ENCODE measurements around the gene RAP1A.

DNA sequence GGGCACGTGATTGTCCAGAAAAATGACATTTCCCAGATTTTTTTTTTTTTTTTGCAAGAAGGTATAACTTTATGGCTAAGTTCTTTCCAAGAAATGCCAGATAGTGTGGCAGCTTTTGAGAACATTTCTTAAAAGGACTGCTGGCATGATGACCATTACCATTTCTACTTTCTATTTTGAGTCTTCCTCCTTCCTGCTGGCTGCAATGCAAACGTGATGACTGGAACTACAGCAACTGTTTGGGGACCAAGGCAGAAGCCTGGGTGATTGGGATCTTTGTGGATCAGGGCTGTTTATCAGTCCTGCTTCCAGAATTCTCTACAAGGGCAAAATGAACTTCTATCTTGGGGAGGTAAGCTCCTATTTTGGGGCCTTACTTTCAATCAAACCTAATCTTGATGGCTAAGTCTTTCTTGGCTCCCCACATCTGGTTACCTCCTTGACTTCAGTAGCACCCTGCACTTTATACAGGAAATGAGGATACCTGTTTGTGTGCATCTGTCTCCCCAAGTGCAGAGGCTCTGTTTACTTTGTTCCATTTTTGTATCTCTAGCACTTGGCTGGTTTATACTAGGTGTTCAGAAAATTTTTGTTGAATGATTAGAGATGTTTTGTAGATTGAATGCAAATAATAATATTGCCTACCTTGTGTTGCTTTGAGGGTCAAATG lies 132.5 kb downstream of the RAP1A start:
- TF ChIP-seq, protein P1, sequence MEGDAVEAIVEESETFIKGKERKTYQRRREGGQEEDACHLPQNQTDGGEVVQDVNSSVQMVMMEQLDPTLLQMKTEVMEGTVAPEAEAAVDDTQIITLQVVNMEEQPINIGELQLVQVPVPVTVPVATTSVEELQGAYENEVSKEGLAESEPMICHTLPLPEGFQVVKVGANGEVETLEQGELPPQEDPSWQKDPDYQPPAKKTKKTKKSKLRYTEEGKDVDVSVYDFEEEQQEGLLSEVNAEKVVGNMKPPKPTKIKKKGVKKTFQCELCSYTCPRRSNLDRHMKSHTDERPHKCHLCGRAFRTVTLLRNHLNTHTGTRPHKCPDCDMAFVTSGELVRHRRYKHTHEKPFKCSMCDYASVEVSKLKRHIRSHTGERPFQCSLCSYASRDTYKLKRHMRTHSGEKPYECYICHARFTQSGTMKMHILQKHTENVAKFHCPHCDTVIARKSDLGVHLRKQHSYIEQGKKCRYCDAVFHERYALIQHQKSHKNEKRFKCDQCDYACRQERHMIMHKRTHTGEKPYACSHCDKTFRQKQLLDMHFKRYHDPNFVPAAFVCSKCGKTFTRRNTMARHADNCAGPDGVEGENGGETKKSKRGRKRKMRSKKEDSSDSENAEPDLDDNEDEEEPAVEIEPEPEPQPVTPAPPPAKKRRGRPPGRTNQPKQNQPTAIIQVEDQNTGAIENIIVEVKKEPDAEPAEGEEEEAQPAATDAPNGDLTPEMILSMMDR (optimal IDR thresholded peaks at IDR 0.05 in 1 of 3, IDR thresholded peaks at IDR 0.05 in 1 of 3, conservative IDR thresholded peaks at IDR 0.05 in 1 of 3; ENCODE audit: extremely low read depth in 1 of 3, insufficient read depth in 2 of 3, low read length in 3 of 3) = no peak
- TF ChIP-seq EZH2 (IDR thresholded peaks at IDR 0.05; ENCODE audit: low read length) = no peak
